ENCODE measurements around the gene PARD3B. TPM values are rescaled to one million over a fixed set of nuclear protein-coding genes. Genes with fewer than 3 reads are reported as not detected.

PARD3B gene
- total and polyA plus RNA-seq, 2 experiments from 2014 or later, result 3.5 to 4.4 TPM

DNA sequence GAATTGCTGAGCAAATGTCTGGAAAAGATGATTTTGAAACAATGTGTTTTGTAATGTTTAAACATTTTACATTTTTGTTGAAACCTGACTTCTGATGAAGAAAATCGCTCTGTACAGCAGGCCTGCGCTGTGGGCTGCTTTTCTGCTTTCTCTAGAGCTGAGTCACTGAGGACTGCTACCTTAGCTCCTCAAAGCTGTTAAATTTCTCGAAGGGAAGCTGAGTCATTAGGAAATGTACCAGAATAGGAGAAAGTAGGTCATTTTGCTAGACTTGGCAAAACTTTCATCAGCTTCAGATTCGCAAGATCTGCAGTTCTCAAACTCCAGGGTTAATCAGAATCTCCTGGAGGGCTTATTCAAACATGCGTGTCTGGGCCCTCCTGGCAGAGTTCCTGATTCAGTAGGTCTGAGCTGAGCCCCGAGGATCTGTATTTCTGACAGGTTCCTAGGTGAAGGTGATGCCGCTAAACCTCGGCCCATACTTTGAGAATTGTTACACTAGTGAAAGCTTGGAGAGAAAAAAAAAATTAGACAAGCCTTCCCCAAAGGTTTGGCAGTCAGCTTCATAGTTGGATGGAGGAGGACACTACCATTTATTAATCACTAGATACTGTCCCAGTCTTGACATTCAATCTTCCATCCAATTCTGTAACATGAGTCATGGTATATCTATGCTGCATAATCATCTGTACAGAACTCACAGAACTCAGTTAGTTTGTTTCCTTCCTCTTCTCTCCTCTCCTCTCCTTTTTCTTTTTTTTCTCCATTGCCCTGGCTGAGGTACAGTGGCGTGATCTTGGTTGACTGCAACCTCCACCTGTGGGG is 297.6 kb downstream of the PARD3B start (continued):
- TF ChIP-seq, protein P1, sequence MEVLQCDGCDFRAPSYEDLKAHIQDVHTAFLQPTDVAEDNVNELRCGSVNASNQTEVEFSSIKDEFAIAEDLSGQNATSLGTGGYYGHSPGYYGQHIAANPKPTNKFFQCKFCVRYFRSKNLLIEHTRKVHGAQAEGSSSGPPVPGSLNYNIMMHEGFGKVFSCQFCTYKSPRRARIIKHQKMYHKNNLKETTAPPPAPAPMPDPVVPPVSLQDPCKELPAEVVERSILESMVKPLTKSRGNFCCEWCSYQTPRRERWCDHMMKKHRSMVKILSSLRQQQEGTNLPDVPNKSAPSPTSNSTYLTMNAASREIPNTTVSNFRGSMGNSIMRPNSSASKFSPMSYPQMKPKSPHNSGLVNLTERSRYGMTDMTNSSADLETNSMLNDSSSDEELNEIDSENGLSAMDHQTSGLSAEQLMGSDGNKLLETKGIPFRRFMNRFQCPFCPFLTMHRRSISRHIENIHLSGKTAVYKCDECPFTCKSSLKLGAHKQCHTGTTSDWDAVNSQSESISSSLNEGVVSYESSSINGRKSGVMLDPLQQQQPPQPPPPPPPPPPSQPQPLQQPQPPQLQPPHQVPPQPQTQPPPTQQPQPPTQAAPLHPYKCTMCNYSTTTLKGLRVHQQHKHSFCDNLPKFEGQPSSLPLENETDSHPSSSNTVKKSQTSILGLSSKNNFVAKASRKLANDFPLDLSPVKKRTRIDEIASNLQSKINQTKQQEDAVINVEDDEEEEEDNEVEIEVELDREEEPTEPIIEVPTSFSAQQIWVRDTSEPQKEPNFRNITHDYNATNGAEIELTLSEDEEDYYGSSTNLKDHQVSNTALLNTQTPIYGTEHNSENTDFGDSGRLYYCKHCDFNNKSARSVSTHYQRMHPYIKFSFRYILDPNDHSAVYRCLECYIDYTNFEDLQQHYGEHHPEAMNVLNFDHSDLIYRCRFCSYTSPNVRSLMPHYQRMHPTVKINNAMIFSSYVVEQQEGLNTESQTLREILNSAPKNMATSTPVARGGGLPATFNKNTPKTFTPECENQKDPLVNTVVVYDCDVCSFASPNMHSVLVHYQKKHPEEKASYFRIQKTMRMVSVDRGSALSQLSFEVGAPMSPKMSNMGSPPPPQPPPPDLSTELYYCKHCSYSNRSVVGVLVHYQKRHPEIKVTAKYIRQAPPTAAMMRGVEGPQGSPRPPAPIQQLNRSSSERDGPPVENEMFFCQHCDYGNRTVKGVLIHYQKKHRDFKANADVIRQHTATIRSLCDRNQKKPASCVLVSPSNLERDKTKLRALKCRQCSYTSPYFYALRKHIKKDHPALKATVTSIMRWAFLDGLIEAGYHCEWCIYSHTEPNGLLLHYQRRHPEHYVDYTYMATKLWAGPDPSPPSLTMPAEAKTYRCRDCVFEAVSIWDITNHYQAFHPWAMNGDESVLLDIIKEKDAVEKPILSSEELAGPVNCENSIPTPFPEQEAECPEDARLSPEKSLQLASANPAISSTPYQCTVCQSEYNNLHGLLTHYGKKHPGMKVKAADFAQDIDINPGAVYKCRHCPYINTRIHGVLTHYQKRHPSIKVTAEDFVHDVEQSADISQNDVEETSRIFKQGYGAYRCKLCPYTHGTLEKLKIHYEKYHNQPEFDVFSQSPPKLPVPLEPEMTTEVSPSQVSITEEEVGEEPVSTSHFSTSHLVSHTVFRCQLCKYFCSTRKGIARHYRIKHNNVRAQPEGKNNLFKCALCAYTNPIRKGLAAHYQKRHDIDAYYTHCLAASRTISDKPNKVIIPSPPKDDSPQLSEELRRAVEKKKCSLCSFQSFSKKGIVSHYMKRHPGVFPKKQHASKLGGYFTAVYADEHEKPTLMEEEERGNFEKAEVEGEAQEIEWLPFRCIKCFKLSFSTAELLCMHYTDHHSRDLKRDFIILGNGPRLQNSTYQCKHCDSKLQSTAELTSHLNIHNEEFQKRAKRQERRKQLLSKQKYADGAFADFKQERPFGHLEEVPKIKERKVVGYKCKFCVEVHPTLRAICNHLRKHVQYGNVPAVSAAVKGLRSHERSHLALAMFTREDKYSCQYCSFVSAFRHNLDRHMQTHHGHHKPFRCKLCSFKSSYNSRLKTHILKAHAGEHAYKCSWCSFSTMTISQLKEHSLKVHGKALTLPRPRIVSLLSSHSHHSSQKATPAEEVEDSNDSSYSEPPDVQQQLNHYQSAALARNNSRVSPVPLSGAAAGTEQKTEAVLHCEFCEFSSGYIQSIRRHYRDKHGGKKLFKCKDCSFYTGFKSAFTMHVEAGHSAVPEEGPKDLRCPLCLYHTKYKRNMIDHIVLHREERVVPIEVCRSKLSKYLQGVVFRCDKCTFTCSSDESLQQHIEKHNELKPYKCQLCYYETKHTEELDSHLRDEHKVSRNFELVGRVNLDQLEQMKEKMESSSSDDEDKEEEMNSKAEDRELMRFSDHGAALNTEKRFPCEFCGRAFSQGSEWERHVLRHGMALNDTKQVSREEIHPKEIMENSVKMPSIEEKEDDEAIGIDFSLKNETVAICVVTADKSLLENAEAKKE (CRISPR knock-in tag; IDR thresholded peaks at IDR 0.05), result no peak
- TF ChIP-seq, protein P2, sequence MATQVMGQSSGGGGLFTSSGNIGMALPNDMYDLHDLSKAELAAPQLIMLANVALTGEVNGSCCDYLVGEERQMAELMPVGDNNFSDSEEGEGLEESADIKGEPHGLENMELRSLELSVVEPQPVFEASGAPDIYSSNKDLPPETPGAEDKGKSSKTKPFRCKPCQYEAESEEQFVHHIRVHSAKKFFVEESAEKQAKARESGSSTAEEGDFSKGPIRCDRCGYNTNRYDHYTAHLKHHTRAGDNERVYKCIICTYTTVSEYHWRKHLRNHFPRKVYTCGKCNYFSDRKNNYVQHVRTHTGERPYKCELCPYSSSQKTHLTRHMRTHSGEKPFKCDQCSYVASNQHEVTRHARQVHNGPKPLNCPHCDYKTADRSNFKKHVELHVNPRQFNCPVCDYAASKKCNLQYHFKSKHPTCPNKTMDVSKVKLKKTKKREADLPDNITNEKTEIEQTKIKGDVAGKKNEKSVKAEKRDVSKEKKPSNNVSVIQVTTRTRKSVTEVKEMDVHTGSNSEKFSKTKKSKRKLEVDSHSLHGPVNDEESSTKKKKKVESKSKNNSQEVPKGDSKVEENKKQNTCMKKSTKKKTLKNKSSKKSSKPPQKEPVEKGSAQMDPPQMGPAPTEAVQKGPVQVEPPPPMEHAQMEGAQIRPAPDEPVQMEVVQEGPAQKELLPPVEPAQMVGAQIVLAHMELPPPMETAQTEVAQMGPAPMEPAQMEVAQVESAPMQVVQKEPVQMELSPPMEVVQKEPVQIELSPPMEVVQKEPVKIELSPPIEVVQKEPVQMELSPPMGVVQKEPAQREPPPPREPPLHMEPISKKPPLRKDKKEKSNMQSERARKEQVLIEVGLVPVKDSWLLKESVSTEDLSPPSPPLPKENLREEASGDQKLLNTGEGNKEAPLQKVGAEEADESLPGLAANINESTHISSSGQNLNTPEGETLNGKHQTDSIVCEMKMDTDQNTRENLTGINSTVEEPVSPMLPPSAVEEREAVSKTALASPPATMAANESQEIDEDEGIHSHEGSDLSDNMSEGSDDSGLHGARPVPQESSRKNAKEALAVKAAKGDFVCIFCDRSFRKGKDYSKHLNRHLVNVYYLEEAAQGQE (IDR thresholded peaks at IDR 0.05; ENCODE audit: unreplicated experiment), result no peak
- TF ChIP-seq CREB1 (CRISPR knock-in tag; IDR thresholded peaks at IDR 0.05; ENCODE audit: low read depth), result no peak

DNA sequence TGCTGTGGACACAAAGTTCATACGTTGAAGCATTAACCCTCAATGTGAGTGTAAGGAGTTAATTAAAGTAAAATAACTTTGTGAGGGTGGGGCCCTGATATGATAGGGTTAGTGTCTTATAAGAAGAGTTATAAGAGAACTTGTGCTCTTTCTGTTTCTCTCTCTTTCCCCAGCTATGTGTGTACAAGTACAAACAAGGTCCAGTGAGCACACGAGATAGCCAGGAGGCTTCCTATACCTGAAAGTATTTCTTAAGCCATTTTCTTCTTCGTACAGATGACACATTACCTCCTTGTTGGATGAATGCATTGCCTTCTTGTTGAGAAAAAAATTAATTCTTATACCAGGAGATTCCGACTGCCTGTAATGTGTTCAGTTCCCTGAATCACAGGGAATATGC is 301.2 kb downstream of the PARD3B start:
- Mint-ChIP-seq H3K27ac (no peak overlapping the region), H3K4me3 (no peak overlapping the region)
- ATAC-seq, result no peak
- TF ChIP-seq NANOG (IDR thresholded peaks at IDR 0.05; ENCODE audit: borderline replicate concordance) (no peak), STAT1 (IDR thresholded peaks at IDR 0.05; ENCODE audit: unreplicated experiment) (no peak)
- TF ChIP-seq, protein P3, sequence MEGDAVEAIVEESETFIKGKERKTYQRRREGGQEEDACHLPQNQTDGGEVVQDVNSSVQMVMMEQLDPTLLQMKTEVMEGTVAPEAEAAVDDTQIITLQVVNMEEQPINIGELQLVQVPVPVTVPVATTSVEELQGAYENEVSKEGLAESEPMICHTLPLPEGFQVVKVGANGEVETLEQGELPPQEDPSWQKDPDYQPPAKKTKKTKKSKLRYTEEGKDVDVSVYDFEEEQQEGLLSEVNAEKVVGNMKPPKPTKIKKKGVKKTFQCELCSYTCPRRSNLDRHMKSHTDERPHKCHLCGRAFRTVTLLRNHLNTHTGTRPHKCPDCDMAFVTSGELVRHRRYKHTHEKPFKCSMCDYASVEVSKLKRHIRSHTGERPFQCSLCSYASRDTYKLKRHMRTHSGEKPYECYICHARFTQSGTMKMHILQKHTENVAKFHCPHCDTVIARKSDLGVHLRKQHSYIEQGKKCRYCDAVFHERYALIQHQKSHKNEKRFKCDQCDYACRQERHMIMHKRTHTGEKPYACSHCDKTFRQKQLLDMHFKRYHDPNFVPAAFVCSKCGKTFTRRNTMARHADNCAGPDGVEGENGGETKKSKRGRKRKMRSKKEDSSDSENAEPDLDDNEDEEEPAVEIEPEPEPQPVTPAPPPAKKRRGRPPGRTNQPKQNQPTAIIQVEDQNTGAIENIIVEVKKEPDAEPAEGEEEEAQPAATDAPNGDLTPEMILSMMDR (conservative IDR thresholded peaks at IDR 0.05; ENCODE audit: low read depth in 2 of 2), result no peak

More for the DNA sequence above, 301.2 kb downstream of the PARD3B start:
- no peaks in the 10 kb centered on the region for H3K27me3 Mint-ChIP-seq (ENCODE audit: insufficient read depth, low read depth, poor library complexity)
- no peaks in the 10 kb centered on the region for H3K27me3 ChIP-seq (ENCODE audit: insufficient read depth)
- H3F3A ChIP-seq (replicated peaks; ENCODE audit: low read depth), result no peaks in the 10 kb centered on the region
- H3K36me3 ChIP-seq (ENCODE audit: insufficient read depth), result no peaks in the 10 kb centered on the region
- H3K9me3 Mint-ChIP-seq, result no peaks in the 10 kb centered on the region
- H3K79me2 ChIP-seq (replicated peaks; ENCODE audit: insufficient read depth), result no peaks in the 10 kb centered on the region
- peaks cover 14% of the 10 kb centered on the region for H3K4me1 ChIP-seq (ENCODE audit: insufficient read depth)
- no peak for DNase-seq (ENCODE audit: low spot score)
- H3K9me2 ChIP-seq (ENCODE audit: insufficient read depth), result no peaks in the 10 kb centered on the region
- H3K4me2 ChIP-seq, result no peak overlapping the region
- H3K4me3 ChIP-seq, result no peak overlapping the region
- H3K36me3 Mint-ChIP-seq (ENCODE audit: low read depth), result no peaks in the 10 kb centered on the region
- no peak overlapping the region for H2AFZ ChIP-seq
- no peaks in the 10 kb centered on the region for H4K20me1 ChIP-seq (replicated peaks; ENCODE audit: insufficient read depth)
- H3K27ac ChIP-seq (ENCODE audit: low read depth), result no peak overlapping the region
- peaks cover 15% of the 10 kb centered on the region for H3K4me1 Mint-ChIP-seq
